Spleen (tissue), 7 donors: ENCODE results near the gene IARS2.

Experiments used
- POLR2A ChIP-seq, 3 donors: fragments of 450-650 bp; IDR thresholded peaks; one replicate each; pipeline ENCODE4 v1.5.1; 2017; ENCODE audit warnings: antibody characterized with exemption in 3 of 3, mild to moderate bottlenecking in 1 of 3
- POLR2AphosphoS5 ChIP-seq, 3 donors: sonication (generic); formaldehyde crosslinking; IDR thresholded peaks; one replicate each; pipeline ENCODE4 v1.5.1; 2017; ENCODE audit warnings: antibody characterized with exemption in 3 of 3
- TF ChIP-seq, protein P1 (sequence below), 11 experiments: fragments of 200-600 bp in 7 of 11; fragments of 450-650 bp in 4 of 11; sonication (generic) in 4 of 11; IDR thresholded peaks in 8 of 11; conservative IDR thresholded peaks in 3 of 11; 1 replicate in 7 of 11; 2 replicates in 4 of 11; pipeline versions ENCODE4 v1.4.0 to v1.8.0; 2016 to 2021; ENCODE audit warnings: antibody characterized with exemption in 11 of 11, inconsistent platforms in 4 of 11, mild to moderate bottlenecking in 1 of 11
- donor health status: DM: no; HTN: no; CAD: no; lungs with moderate emphysema.
- donor health status: DM: no; HTN: no; CAD: no.
- donor health status: DM: no; HTN: no; CAD: no.

DNA sequence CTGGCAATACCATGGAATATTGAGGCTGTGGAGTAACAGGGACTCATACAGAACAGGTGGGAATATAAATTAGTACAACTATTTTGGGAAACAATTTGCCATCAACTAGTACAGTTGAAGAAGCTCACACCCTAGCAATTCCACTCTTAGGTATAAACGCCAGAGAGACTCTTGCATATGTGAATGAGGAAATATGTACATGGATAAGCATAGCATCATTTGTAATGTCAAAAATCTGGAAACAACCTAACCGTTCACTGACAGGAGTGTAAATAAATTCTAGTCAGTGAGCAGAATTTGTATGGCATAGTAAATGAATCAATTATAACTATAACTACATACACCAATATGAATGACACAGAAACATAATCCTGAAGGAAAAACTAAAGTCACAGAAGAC, 94.6 kb downstream of the IARS2 start:
- TF ChIP-seq POLR2AphosphoS5 (IDR thresholded peaks at IDR 0.05) (no peak), POLR2A (IDR thresholded peaks at IDR 0.05) (no peak)
- TF ChIP-seq, protein P1, sequence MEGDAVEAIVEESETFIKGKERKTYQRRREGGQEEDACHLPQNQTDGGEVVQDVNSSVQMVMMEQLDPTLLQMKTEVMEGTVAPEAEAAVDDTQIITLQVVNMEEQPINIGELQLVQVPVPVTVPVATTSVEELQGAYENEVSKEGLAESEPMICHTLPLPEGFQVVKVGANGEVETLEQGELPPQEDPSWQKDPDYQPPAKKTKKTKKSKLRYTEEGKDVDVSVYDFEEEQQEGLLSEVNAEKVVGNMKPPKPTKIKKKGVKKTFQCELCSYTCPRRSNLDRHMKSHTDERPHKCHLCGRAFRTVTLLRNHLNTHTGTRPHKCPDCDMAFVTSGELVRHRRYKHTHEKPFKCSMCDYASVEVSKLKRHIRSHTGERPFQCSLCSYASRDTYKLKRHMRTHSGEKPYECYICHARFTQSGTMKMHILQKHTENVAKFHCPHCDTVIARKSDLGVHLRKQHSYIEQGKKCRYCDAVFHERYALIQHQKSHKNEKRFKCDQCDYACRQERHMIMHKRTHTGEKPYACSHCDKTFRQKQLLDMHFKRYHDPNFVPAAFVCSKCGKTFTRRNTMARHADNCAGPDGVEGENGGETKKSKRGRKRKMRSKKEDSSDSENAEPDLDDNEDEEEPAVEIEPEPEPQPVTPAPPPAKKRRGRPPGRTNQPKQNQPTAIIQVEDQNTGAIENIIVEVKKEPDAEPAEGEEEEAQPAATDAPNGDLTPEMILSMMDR (IDR thresholded peaks at IDR 0.05 in 8 of 11, conservative IDR thresholded peaks at IDR 0.05 in 3 of 11) = no peak
